ENCODE measurements around the gene UBE2U.
"Not testable (repeated sequence)": the region's sequence is repeated elsewhere in the genome, so short reads cannot be mapped to it uniquely, and the experiment has no call there.

UBE2U gene

DNA sequence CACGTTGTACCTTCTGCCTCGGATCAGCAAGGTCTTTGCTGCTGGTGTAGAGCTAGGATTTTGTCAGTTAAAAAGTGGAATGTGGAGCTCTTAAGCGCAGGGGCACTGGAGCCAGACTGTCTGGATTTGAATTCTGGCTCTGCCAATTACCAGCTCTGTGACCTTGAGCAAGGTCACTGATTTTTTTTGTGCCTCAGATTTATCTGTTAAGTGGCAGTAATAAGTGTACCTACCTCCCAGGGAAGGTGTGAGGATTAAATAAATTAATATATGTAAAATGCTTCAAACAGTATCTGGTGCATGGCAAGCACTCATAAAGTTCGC, 40.3 kb downstream of the UBE2U start:
- TF ChIP-seq, protein P1, sequence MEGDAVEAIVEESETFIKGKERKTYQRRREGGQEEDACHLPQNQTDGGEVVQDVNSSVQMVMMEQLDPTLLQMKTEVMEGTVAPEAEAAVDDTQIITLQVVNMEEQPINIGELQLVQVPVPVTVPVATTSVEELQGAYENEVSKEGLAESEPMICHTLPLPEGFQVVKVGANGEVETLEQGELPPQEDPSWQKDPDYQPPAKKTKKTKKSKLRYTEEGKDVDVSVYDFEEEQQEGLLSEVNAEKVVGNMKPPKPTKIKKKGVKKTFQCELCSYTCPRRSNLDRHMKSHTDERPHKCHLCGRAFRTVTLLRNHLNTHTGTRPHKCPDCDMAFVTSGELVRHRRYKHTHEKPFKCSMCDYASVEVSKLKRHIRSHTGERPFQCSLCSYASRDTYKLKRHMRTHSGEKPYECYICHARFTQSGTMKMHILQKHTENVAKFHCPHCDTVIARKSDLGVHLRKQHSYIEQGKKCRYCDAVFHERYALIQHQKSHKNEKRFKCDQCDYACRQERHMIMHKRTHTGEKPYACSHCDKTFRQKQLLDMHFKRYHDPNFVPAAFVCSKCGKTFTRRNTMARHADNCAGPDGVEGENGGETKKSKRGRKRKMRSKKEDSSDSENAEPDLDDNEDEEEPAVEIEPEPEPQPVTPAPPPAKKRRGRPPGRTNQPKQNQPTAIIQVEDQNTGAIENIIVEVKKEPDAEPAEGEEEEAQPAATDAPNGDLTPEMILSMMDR (IDR thresholded peaks at IDR 0.05; ENCODE audit: borderline replicate concordance, insufficient read depth, low read depth, low read length), result no peak
- no peak overlapping the region for H3K4me3 ChIP-seq (ENCODE audit: low read depth, low read length)

DNA sequence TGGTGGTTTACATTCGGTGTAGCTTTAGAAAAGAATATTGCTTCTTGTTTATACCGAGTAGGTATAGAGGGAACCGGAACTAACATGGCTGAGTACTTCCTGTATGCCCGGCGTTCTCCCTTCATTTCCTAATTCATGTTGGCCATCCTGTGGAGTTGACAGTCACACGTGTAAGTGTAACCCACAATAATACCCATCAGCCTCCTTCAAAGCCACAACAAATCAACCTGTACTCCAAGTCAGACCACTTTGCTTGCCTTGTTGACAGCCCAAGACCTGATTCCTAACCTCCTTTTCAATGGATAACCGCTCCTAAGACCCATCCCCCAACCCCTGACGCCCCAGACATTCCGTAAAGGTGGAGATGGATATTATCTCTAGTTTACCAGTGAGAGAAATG, 42.1 kb downstream of the UBE2U start:
- no peak overlapping the region for H3K4me3 ChIP-seq (ENCODE audit: low read depth, low read length)
- TF ChIP-seq, protein P1 (IDR thresholded peaks at IDR 0.05; ENCODE audit: borderline replicate concordance, insufficient read depth, low read depth, low read length), result no peak

DNA sequence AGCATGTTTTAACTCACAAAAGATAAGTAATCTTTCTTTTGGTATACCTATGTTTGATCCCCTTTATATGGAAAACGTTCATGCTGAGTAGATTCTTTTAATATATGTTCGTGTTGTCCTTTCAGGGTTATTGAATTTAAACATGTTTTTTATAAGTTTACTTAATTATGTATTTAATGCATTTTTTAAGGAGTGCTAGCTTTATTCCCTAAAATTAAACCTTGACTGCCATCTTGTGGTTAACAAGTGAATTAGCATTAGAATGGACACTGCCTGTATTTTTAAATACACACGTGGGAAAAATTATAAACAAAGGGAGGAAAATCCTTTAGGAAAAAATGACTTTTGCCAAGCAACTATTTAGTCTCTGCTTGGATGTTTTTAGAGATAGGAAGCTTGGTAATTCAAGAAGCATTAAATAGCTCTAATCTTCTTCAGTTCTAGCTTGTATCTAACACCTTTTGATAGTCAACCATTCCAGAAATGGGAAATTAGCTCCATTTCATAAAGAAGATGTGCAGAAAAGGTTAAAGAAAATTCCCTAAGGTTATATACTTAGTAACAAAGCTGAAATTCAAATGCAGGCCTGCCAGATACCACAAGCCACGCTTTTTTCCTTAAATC, 43.0 kb downstream of the UBE2U start:
- TF ChIP-seq, protein P1 (IDR thresholded peaks at IDR 0.05; ENCODE audit: borderline replicate concordance, insufficient read depth, low read depth, low read length), result peak; percentile 17; the same call in 1 of the 2 replicates
- H3K4me3 ChIP-seq (ENCODE audit: low read depth, low read length), result no peak overlapping the region

DNA sequence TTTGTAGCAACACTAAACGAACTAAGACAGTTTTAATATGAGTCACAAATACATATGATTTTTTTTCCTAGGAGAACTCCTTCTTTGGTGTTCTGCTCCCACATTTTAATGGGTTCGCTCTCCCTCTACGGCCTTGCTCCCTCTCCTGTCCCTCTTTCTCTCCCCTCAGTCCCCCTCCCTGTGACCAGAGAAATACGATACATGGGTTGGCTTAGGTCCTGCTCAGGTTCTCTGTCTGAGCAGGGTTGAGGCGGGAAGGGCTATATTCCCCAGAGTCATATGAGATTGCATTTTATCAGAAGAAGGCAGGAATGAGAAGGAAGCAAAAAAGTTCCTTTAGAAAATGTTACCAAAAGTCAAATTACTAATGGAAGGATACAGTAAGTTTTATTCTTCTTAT, 44.6 kb downstream of the UBE2U start:
- TF ChIP-seq, protein P1 (IDR thresholded peaks at IDR 0.05; ENCODE audit: borderline replicate concordance, insufficient read depth, low read depth, low read length), result no peak
- no peak overlapping the region for H3K4me3 ChIP-seq (ENCODE audit: low read depth, low read length)

DNA sequence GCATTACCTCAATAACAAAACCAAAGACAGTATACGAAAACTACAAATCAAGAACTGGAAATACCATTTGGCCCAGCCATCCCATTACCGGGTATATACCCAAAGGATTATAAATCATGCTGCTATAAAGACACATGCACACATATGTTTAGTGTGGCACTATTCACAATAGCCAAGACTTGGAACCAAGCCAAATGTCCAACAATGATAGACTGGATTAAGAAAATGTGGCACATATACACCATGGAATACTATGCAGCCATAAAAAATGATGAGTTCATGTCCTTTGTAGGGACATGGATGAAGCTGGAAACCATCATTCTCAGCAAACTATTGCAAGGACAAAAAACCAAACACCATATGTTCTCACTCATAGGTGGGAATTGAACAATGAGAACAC, 47.0 kb downstream of the UBE2U start:
- not testable (repeated sequence) for H3K4me3 ChIP-seq (ENCODE audit: low read depth, low read length)

DNA sequence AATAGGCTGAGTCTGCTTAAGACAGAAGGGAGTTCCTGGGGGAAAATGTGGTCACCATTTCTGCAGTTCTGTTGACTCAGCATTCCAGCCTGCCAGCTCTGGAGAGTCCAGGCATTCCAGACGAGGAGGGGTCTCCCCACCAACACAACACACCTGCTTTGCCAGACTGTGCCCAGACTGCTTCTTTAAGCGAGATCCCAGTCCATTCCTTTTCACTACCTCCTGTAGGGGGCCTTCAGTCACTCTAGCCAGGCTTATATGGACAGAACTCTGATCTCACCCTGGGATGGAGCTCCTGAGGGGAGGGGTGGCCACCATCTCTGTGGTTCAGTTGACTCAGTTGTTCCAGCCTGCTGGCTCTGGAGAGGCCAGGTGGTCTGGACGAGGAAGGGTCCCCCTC, 48.5 kb downstream of the UBE2U start:
- H3K4me3 ChIP-seq (ENCODE audit: low read depth, low read length), result no peak overlapping the region
- TF ChIP-seq, protein P1 (IDR thresholded peaks at IDR 0.05; ENCODE audit: borderline replicate concordance, insufficient read depth, low read depth, low read length), result peak; percentile 2; the same call in 1 of the 2 replicates

DNA sequence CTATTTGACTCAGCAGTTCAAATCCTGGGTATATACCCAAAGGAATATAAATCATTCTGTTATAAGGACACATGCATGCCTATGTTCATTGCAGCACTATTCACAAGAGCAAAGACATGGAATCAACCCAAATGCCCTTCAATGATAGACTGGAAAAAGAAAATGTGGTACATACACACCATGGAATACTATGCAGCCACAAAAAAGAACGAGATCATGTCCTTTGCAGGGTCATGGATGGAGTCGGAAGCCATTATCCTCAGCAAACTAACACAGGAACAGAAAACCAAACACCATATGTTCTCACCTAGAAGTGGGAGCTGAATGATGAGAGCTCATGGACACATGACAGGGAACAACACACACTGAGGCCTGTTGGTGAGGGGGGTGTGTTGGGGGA, 53.8 kb downstream of the UBE2U start:
- not testable (repeated sequence) for H3K4me3 ChIP-seq (ENCODE audit: low read depth, low read length)

DNA sequence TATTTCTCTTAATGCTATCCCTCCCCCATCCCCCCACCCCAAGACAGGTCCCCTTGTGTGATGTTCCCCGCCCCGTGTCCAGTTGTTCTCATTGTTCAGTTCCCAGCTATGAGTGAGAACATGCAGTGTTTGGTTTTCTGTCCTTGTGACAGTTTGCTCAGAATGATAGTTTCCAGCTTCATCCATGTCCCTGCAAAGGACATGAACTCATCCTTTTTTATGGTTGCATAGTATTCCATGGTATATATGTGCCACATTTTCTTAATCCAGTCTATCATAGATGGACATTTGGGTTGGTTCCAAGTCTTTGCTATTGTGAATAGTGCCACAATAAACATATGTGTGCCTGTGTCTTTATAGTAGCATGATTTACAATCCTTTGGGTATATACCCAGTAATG, 55.0 kb downstream of the UBE2U start:
- H3K4me3 ChIP-seq (ENCODE audit: low read depth, low read length), result not testable (repeated sequence)

DNA sequence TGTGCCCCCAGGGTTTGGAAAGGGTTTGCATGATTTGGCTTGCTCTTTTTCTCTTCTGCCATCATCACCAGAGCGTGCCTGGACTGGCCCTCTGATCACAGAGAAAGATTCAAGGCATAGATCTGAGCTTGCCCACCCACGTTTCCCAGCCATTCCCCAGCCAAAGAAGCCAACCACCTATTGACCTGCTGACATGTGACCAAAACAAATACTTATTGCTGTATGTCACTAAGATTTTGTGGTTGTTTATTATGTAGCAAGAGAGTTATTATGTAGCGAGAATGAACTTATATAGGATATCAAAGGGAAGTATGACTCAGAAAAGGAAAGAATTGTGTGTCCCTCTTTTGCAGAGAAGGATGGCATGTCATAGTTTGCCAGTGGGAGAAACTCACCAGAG, 59.9 kb downstream of the UBE2U start:
- TF ChIP-seq, protein P1 (IDR thresholded peaks at IDR 0.05; ENCODE audit: borderline replicate concordance, insufficient read depth, low read depth, low read length), result no peak
- no peak overlapping the region for H3K4me3 ChIP-seq (ENCODE audit: low read depth, low read length)
